ENCODE data around the gene SPACDR.

SPACDR gene

DNA sequence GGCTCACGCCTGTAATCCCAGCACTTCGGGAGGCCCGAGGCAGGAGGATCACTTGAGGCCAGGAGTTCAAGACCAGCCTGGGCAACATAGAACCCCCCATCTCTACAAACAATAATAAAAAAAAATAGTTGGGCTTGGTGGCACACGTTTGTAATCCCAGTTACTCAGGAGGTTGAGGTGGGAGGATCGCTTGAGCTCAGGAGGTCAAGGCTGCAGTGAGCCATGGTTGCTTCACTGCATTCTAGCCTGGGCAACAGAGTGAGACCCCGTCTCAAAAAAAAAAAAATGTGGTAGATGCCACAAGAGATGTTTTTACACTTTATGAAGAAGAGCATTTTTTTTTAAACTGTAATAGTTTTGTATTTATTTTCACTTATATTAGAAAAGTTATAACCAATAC, 32.4 kb upstream of the SPACDR start:
- no peak overlapping the region for H3K4me3 ChIP-seq (ENCODE audit: low read length)
- no peak for TF ChIP-seq CTCF (IDR thresholded peaks at IDR 0.05; ENCODE audit: insufficient read depth, low read depth, low read length, missing control alignments)

DNA sequence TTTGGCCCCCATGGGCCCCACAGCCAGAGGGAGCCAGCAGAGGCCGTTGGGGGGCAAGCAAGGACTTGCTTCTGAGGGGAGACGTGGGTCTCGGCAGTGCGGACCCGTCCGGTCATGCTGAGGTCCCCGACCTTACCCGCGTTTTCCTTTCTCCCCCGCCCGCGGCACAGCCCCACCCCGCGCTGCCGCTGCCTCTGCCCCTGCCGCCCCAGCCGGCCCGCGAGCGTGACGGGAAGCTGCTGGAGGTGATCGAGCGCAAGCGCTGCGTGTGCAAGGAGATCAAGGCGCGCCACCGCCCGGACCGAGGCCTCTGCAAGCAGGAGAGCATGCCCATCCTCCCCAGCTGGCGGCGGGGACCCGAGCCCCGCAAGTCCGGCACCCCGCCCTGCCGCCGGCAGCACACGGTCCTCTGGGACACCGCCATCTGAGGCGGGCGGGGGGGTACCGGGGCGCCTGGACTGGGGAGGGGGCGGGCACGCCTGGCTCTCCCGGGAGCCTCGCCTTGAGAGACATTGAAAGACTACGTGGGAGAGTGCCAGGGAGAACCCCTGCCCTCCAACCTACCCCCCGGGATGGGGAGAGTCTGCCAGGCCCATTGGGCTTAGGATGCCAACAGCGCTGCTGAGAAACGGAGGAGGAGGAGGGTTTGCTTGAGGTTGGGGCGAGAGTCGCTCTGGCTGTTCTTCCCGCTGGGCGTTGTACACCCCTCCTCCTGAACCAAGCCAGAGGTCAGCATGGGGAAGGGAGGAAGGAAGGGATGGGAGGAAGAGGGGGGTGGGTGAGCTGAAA, 29.6 kb upstream of the SPACDR start:
- peak; percentile 49 for DNase-seq (ENCODE audit: low read depth)
- no peak for TF ChIP-seq CTCF (IDR thresholded peaks at IDR 0.05; ENCODE audit: insufficient read depth, low read depth, low read length, missing control alignments)
- H3K4me3 ChIP-seq (ENCODE audit: low read length) = no peak overlapping the region

More for the DNA sequence above, 32.4 kb upstream of the SPACDR start:
- DNase-seq (ENCODE audit: low read depth) = no peak

DNA sequence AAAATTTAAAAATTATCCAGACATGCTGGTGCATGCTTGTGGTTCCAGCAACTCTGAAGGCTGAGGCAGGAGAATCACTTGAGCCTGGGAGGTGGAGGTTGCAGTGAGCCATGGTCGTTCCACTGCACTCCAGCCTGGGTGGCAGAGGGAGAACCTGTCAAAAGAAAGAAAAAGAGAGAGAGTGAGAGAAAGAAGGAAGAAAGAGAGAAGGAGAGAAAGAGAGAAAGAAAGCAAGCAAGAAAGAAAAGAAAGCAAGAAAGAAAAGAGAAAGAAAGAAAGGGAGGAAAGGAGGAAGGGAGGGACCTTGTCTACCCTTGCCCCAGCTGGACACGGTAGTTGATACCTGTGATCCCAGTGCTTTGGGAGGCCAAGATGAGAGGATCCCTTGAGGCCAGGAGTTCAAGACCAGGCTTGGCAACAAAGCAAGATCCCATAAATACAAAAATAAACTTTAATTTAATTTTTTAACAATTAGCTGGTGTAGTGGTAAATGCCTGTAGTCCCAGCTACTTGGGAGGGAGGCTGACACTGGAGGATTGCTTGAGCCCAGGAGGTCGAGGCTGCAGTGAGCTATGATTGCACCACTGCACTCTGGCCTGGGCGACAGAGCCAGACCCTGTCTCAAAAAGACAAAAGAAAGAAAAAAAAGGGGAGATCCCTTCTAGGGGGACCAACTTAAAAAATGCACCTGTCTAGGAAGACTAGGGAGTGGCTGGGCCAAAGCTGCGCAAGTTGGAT, 28.8 kb upstream of the SPACDR start:
- TF ChIP-seq CTCF (IDR thresholded peaks at IDR 0.05; ENCODE audit: insufficient read depth, low read depth, low read length, missing control alignments) = no peak
- no peak overlapping the region for H3K4me3 ChIP-seq (ENCODE audit: low read length)
- no peak for DNase-seq (ENCODE audit: low read depth)

GRCh38 chr7:100491192-100491578, 27.1 kb upstream of the SPACDR start:
- no peak for DNase-seq (ENCODE audit: low read depth)
- H3K4me3 ChIP-seq (ENCODE audit: low read length) = no peak overlapping the region
- no peak for TF ChIP-seq CTCF (IDR thresholded peaks at IDR 0.05; ENCODE audit: insufficient read depth, low read depth, low read length, missing control alignments)

- H3K4me3 ChIP-seq (ENCODE audit: low read length) = no peak overlapping the region
- no peak for TF ChIP-seq CTCF (IDR thresholded peaks at IDR 0.05; ENCODE audit: insufficient read depth, low read depth, low read length, missing control alignments)
- no peak for DNase-seq (ENCODE audit: low read depth)
Measured at GRCh38 chr7:100490483-100491191, 26.6 kb upstream of the SPACDR start.

GRCh38 chr7:100489824-100490223, 25.8 kb upstream of the SPACDR start:
- no peak for TF ChIP-seq CTCF (IDR thresholded peaks at IDR 0.05; ENCODE audit: insufficient read depth, low read depth, low read length, missing control alignments)
- no peak overlapping the region for H3K4me3 ChIP-seq (ENCODE audit: low read length)
- DNase-seq (ENCODE audit: low read depth) = peak; percentile 51

Data from epithelial cell of esophagus (primary cell).